Colonic mucosa (tissue), 4 donors: ENCODE results near the gene KLHL13. TPM values are rescaled to one million over a fixed set of nuclear protein-coding genes. Genes with fewer than 3 reads are reported as not detected.

Source experiments
- DNase-seq: peaks from one replicate; pipeline ENCODE4 v3.0.0-alpha.2; 2020
- H3K27ac ChIP-seq: fragments of 200-600 bp; one replicate; pipeline ENCODE4 v1.8.0; 2021
- H3K27me3 ChIP-seq: fragments of 200-600 bp; one replicate; pipeline ENCODE4 v1.8.0; 2021
- H3K36me3 ChIP-seq: fragments of 200-600 bp; one replicate; pipeline ENCODE4 v1.8.0; 2021
- H3K4me1 ChIP-seq: fragments of 200-600 bp; one replicate; pipeline ENCODE4 v1.8.0; 2021; ENCODE audit warnings: mild to moderate bottlenecking
- H3K4me3 ChIP-seq: fragments of 200-600 bp; one replicate; pipeline ENCODE4 v1.8.0; 2021
- H3K9ac ChIP-seq, 2 donors: one replicate each; pipeline ENCODE4 v1.7.0; 2013; ENCODE audit warnings: control low read depth in 2 of 2, low read depth in 2 of 2, low read length in 2 of 2
- H3K9me3 ChIP-seq: fragments of 200-600 bp; one replicate; pipeline ENCODE4 v1.8.0; 2021
- intact Hi-C: fragments of 100-400 bp; cut with DNase I; formaldehyde crosslinking; loops from one replicate; pipeline ENCODE4 v1.14.1; 2022
- total RNA-seq, 2 donors: library from RNA; stranded (reverse); fragmentation: NEBNext Ultra II Directional in 1 of 2; extraction: Animal tissue kit (Norgen Biotek cat#: 25700) in 1 of 2; gene quantifications; one replicate each; pipeline ENCODE4 v1.2.1, GENCODE V29; 2021
- TF ChIP-seq, protein P1 (sequence below): fragments of 200-600 bp; IDR thresholded peaks from one replicate; pipeline ENCODE4 v1.8.0; 2022; ENCODE audit warnings: antibody characterized with exemption, mild to moderate bottlenecking
- donor health status: healthy.
- donor health status: DM: no; HTN: no; CAD: no.
- donor health status: DM: no; HTN: no; CAD: no.

Gene KLHL13
- 1 to 10 TPM; 2.7 to 3.0 TPM for total RNA-seq

GRCh38 chrX:118116713-118117550 lies at the start of gene KLHL13:
KLHL13 (minus strand) TSS chrX:118116810; CDS start chrX:118028473, 88,337 bp downstream.
- Histone ChIP-seq H3K9ac (peak within 1 kb of the TSS; percentile 41 to 67), H3K9me3 (no peaks in the 10 kb centered on the region)
- intact Hi-C loops, result no loop called here

GRCh38 chrX:118164138-118164537 lies 47.5 kb upstream of the KLHL13 start:
- Histone ChIP-seq H3K27ac (no peak overlapping the region), H3K4me1 (no peaks in the 10 kb centered on the region), H3K27me3 (no peaks in the 10 kb centered on the region), H3K9ac (no peak overlapping the region), H3K36me3 (no peaks in the 10 kb centered on the region), H3K4me3 (no peak overlapping the region), H3K9me3 (no peaks in the 10 kb centered on the region)
- no peak for DNase-seq
- TF ChIP-seq, protein P1, sequence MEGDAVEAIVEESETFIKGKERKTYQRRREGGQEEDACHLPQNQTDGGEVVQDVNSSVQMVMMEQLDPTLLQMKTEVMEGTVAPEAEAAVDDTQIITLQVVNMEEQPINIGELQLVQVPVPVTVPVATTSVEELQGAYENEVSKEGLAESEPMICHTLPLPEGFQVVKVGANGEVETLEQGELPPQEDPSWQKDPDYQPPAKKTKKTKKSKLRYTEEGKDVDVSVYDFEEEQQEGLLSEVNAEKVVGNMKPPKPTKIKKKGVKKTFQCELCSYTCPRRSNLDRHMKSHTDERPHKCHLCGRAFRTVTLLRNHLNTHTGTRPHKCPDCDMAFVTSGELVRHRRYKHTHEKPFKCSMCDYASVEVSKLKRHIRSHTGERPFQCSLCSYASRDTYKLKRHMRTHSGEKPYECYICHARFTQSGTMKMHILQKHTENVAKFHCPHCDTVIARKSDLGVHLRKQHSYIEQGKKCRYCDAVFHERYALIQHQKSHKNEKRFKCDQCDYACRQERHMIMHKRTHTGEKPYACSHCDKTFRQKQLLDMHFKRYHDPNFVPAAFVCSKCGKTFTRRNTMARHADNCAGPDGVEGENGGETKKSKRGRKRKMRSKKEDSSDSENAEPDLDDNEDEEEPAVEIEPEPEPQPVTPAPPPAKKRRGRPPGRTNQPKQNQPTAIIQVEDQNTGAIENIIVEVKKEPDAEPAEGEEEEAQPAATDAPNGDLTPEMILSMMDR, result no peak
- intact Hi-C loops, result no loop called here

More at GRCh38 chrX:118116713-118117550, at the start of gene KLHL13:
- Histone ChIP-seq H3K4me1 (no peaks in the 10 kb centered on the region), H3K27me3 (no peaks in the 10 kb centered on the region), H3K27ac (peak within 1 kb of the TSS; percentile 40), H3K4me3 (peak within 1 kb of the TSS; percentile 48), H3K36me3 (no peaks in the 10 kb centered on the region)
- peak; percentile 25 for DNase-seq
- TF ChIP-seq, protein P1, result no peak

GRCh38 chrX:118156953-118157608 lies 40.5 kb upstream of the KLHL13 start:
- DNase-seq, result no peak
- H3K9me3 ChIP-seq, result no peaks in the 10 kb centered on the region
- intact Hi-C loops, result no loop called here
- H3K36me3 ChIP-seq, result no peaks in the 10 kb centered on the region
- H3K4me1 ChIP-seq, result no peaks in the 10 kb centered on the region
- no peak overlapping the region for H3K9ac ChIP-seq
- H3K27me3 ChIP-seq, result no peaks in the 10 kb centered on the region
- peak overlapping the region; percentile 27 for H3K27ac ChIP-seq
- H3K4me3 ChIP-seq, result no peak overlapping the region
- TF ChIP-seq, protein P1, result no peak

GRCh38 chrX:118156254-118156952 lies 39.8 kb upstream of the KLHL13 start:
- intact Hi-C loops, result no loop called here
- H3K9ac ChIP-seq, result no peak overlapping the region
- peak overlapping the region; percentile 27 for H3K27ac ChIP-seq
- H3K4me3 ChIP-seq, result no peak overlapping the region
- H3K9me3 ChIP-seq, result no peaks in the 10 kb centered on the region
- H3K27me3 ChIP-seq, result no peaks in the 10 kb centered on the region
- TF ChIP-seq, protein P1, result no peak
- DNase-seq, result peak; percentile 29
- H3K36me3 ChIP-seq, result no peaks in the 10 kb centered on the region
- H3K4me1 ChIP-seq, result no peaks in the 10 kb centered on the region

DNA sequence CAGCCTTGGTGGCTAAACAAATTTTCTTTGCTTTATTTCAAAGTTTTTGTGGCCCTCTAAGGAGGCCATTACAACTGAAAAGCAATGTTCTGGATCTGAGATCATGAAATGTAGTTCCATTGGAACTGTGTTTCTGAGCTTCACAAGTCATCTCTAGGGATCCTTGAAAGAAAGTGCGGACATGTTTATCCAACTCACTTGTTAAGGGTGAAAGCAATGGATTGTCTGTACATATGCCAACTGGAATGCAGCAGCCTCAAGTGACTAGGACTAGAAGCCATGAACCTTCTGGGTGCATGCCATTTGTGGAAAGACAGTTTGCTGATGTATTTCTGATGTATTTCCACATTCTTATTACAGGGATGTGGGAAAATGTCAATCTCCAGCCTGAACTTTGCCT lies 36.7 kb upstream of the KLHL13 start:
- no peaks in the 10 kb centered on the region for H3K9me3 ChIP-seq
- H3K4me3 ChIP-seq, result no peak overlapping the region
- no peaks in the 10 kb centered on the region for H3K4me1 ChIP-seq
- TF ChIP-seq, protein P1, result no peak
- DNase-seq, result no peak
- H3K36me3 ChIP-seq, result no peaks in the 10 kb centered on the region
- no peak overlapping the region for H3K27ac ChIP-seq
- no peaks in the 10 kb centered on the region for H3K27me3 ChIP-seq
- H3K9ac ChIP-seq, result no peak overlapping the region
- intact Hi-C loops, result no loop called here
